ENCODE results near the gene TEKT1. TPM values are rescaled to one million over a fixed set of nuclear protein-coding genes. Genes with fewer than 3 reads are reported as not detected.
A peak's percentile ranks its signal among the peaks of the same experiment; 100 is the strongest.

TEKT1 gene
- total and polyA plus RNA-seq, 8 donors = 0.55 to 2.2 TPM; not detected in 6

- 34 to 45% (median 38%) methylated on average over 2 of the region's 2 CpGs for WGBS, 5 donors
- Histone ChIP-seq H3K36me3 (no peaks in the 10 kb centered on the region), H3K9me3 (no peaks in the 10 kb centered on the region), H3K4me3 (no peak overlapping the region), H3K27ac (no peak overlapping the region), H3K27me3 (peaks cover 0 to 35% (median 0%) of the 10 kb centered on the region in 3 donors), H3K4me1 (no peaks in the 10 kb centered on the region)
- TF ChIP-seq CTCF (IDR thresholded peaks at IDR 0.05) (no peak), EP300 (IDR thresholded peaks at IDR 0.05) (no peak), POLR2A (IDR thresholded peaks at IDR 0.05) (no peak), POLR2AphosphoS5 (IDR thresholded peaks at IDR 0.05) (no peak)
- intact Hi-C loops (cut with DNase I; ENCODE audit: low total_unique reads) = no loop called here
- DNase-seq = peak in 1 of 2 donors; percentile 15
Measured at GRCh38 chr17:6868582-6868981, 37.1 kb upstream of the TEKT1 start.

- Histone ChIP-seq H3K36me3 (no peaks in the 10 kb centered on the region), H3K27me3 (peaks cover 0 to 42% (median 5%) of the 10 kb centered on the region in 3 donors), H3K4me3 (no peak overlapping the region), H3K9me3 (no peaks in the 10 kb centered on the region), H3K27ac (no peak overlapping the region), H3K4me1 (no peaks in the 10 kb centered on the region)
- intact Hi-C loops (cut with DNase I; ENCODE audit: low total_unique reads) = no loop called here
- 77 to 89% (median 83%) methylated on average over 3 of the region's 3 CpGs for WGBS, 5 donors
- no peak for DNase-seq
- TF ChIP-seq EP300 (IDR thresholded peaks at IDR 0.05) = no peak
- TF ChIP-seq POLR2AphosphoS5 (IDR thresholded peaks at IDR 0.05) = no peak
- no peak for TF ChIP-seq CTCF (IDR thresholded peaks at IDR 0.05)
Measured at GRCh38 chr17:6867849-6868248, 36.3 kb upstream of the TEKT1 start.

- TF ChIP-seq CTCF (IDR thresholded peaks at IDR 0.05) (no peak), EP300 (IDR thresholded peaks at IDR 0.05) (no peak), POLR2A (IDR thresholded peaks at IDR 0.05) (no peak), POLR2AphosphoS5 (IDR thresholded peaks at IDR 0.05) (no peak)
- H3K36me3 ChIP-seq = no peaks in the 10 kb centered on the region
- 78 to 89% (median 87%) methylated on average over 4 of the region's 4 CpGs for WGBS, 5 donors
- DNase-seq = no peak
- peaks cover 0 to 30% (median 9%) of the 10 kb centered on the region in 3 donors for H3K27me3 ChIP-seq
- no peaks in the 10 kb centered on the region for H3K9me3 ChIP-seq
- no peak overlapping the region for H3K4me3 ChIP-seq
- no peaks in the 10 kb centered on the region for H3K4me1 ChIP-seq
- intact Hi-C loops (cut with DNase I; ENCODE audit: low total_unique reads) = no loop called here
- H3K27ac ChIP-seq = no peak overlapping the region
Measured at GRCh38 chr17:6862825-6863224, 31.3 kb upstream of the TEKT1 start.

GRCh38 chr17:6862122-6862521 lies 30.6 kb upstream of the TEKT1 start:
- intact Hi-C loops (cut with DNase I; ENCODE audit: low total_unique reads) = no loop called here
- H3K4me1 ChIP-seq = no peaks in the 10 kb centered on the region
- H3K9me3 ChIP-seq = no peaks in the 10 kb centered on the region
- whole genome bisulfite sequencing, 5 donors = 69 to 89% (median 85%) methylated on average over 2 of the region's 2 CpGs
- H3K36me3 ChIP-seq = no peaks in the 10 kb centered on the region
- no peak overlapping the region for H3K4me3 ChIP-seq
- H3K27me3 ChIP-seq = peaks cover 0 to 26% (median 9%) of the 10 kb centered on the region in 3 donors
- TF ChIP-seq EP300 (IDR thresholded peaks at IDR 0.05) = no peak
- TF ChIP-seq POLR2A (IDR thresholded peaks at IDR 0.05) = no peak
- no peak for TF ChIP-seq POLR2AphosphoS5 (IDR thresholded peaks at IDR 0.05)
- DNase-seq = no peak
- H3K27ac ChIP-seq = no peak overlapping the region

GRCh38 chr17:6857904-6858303 lies 26.4 kb upstream of the TEKT1 start:
- H3K27me3 ChIP-seq = peaks cover 0 to 29% (median 5%) of the 10 kb centered on the region in 3 donors
- H3K4me3 ChIP-seq = no peak overlapping the region
- H3K4me1 ChIP-seq = no peaks in the 10 kb centered on the region
- no peaks in the 10 kb centered on the region for H3K9me3 ChIP-seq
- no peak overlapping the region for H3K27ac ChIP-seq
- TF ChIP-seq POLR2A (IDR thresholded peaks at IDR 0.05) (no peak), CTCF (IDR thresholded peaks at IDR 0.05) (no peak), POLR2AphosphoS5 (IDR thresholded peaks at IDR 0.05) (no peak), EP300 (IDR thresholded peaks at IDR 0.05) (no peak)
- intact Hi-C loops (cut with DNase I; ENCODE audit: low total_unique reads) = no loop called here
- WGBS, 5 donors = 81 to 90% (median 87%) methylated on average over 2 of the region's 2 CpGs
- DNase-seq = no peak
- H3K36me3 ChIP-seq = no peaks in the 10 kb centered on the region
